Effector memory CD8-positive, alpha-beta T cell (primary cell): Measurements from ENCODE around the gene NR6A1.
"Not testable (repeated sequence)": the region's sequence is repeated elsewhere in the genome, so short reads cannot be mapped to it uniquely, and the experiment has no call there.

ENCODE experiments used
- ATAC-seq: fragments of 150-1000 bp; cut with Tn5 transposase; replicated peaks from 2 replicates; pipeline ENCODE4 v1.10.0; 2021; ENCODE audit warnings: mild to moderate bottlenecking, moderate library complexity
- DNase-seq, 3 experiments: peaks; one replicate each; pipeline ENCODE4 v3.0.0; 2021
- H3K27ac Mint-ChIP-seq, 2 donors: one replicate each; pipeline ENCODE4 v1.8.0; 2022; ENCODE audit warnings: mild to moderate bottlenecking in 2 of 2, mixed read lengths in 2 of 2, moderate library complexity in 2 of 2
- H3K27me3 Mint-ChIP-seq, 2 donors: one replicate each; pipeline ENCODE4 v1.8.0; 2022; ENCODE audit warnings: mixed read lengths in 2 of 2
- H3K36me3 Mint-ChIP-seq: one replicate; pipeline ENCODE4 v1.8.0; 2022; ENCODE audit warnings: mild to moderate bottlenecking, moderate library complexity, mixed read lengths; ENCODE audit not compliant: insufficient read depth
- H3K4me1 Mint-ChIP-seq, 2 donors: one replicate each; pipeline ENCODE4 v1.8.0; 2022; ENCODE audit warnings: low read depth in 2 of 2, mixed read lengths in 2 of 2
- H3K4me3 Mint-ChIP-seq, 2 donors: one replicate each; pipeline ENCODE4 v1.8.0; 2022; ENCODE audit warnings: mild to moderate bottlenecking in 2 of 2, mixed read lengths in 2 of 2, moderate library complexity in 2 of 2
- H3K9me3 Mint-ChIP-seq, 2 donors: one replicate each; pipeline ENCODE4 v1.8.0; 2022; ENCODE audit warnings: mixed read lengths in 2 of 2

NR6A1 gene

DNA sequence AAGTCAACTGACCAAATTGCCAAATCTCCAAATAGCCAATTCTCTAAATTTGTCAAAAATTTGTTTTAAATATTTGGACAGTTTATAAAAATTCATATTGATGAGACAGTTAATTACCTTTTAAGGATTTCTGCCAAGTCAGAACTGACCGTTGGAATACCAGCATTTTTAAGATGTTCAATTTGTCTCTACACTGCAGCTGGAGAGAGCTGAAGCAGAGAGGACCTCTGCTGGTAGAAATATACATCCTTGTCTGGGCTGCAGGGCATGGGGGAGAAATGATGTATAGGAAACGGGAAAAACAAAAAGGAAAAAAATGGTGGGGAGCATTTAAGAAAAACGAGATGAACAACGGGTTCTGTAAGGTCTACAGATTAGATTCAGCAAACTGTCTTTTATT is 16.8 kb downstream of the NR6A1 start:
- Mint-ChIP-seq H3K4me3 (no peak overlapping the region), H3K27ac (no peak overlapping the region), H3K36me3 (no peaks in the 10 kb centered on the region), H3K9me3 (no peaks in the 10 kb centered on the region), H3K27me3 (peaks cover 59 to 64% of the 10 kb centered on the region in 2 donors), H3K4me1 (no peaks in the 10 kb centered on the region)
- ATAC-seq (no peak), DNase-seq (no peak)

GRCh38 chr9:124752967-124753366 is 18.1 kb downstream of the NR6A1 start:
- no peak overlapping the region for H3K27ac Mint-ChIP-seq
- no peak overlapping the region for H3K4me3 Mint-ChIP-seq
- ATAC-seq (no peak), DNase-seq (no peak)
- H3K27me3 Mint-ChIP-seq = peaks cover 52 to 53% of the 10 kb centered on the region in 2 donors
- no peaks in the 10 kb centered on the region for H3K36me3 Mint-ChIP-seq
- no peaks in the 10 kb centered on the region for H3K4me1 Mint-ChIP-seq
- no peaks in the 10 kb centered on the region for H3K9me3 Mint-ChIP-seq

GRCh38 chr9:124749781-124750180 is 21.3 kb downstream of the NR6A1 start:
- Mint-ChIP-seq H3K27me3 (peaks cover 23 to 32% of the 10 kb centered on the region in 2 donors), H3K4me1 (no peaks in the 10 kb centered on the region)

DNA sequence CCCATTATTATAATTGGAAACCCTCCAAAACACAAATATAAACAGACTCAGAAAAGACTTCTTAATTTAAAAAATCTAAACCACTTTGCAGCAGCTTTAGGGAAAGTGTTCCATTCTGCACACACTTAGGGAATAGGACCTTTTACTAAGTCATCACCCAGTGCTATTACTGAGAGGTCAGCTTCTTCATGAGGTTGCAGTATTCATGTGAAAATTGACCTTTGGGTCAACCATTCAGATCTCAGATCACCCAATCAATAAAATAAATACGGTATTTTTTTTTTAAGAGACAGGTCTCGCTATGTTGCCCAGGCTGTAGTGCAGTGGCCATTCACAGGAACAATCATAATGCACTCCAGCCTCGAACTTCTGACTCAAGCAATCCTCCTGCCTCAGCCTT is 21.8 kb downstream of the NR6A1 start:
- no peaks in the 10 kb centered on the region for H3K9me3 Mint-ChIP-seq
- H3K36me3 Mint-ChIP-seq = no peaks in the 10 kb centered on the region
- no peak for ATAC-seq
- no peak for DNase-seq
- H3K4me3 Mint-ChIP-seq = no peak overlapping the region
- H3K27me3 Mint-ChIP-seq = peaks cover 18 to 27% of the 10 kb centered on the region in 2 donors
- no peaks in the 10 kb centered on the region for H3K4me1 Mint-ChIP-seq
- H3K27ac Mint-ChIP-seq = no peak overlapping the region

More at GRCh38 chr9:124749781-124750180, 21.3 kb downstream of the NR6A1 start:
- H3K27ac Mint-ChIP-seq = no peak overlapping the region
- DNase-seq (no peak), ATAC-seq (no peak)
- no peaks in the 10 kb centered on the region for H3K9me3 Mint-ChIP-seq
- H3K4me3 Mint-ChIP-seq = no peak overlapping the region
- H3K36me3 Mint-ChIP-seq = no peaks in the 10 kb centered on the region

DNA sequence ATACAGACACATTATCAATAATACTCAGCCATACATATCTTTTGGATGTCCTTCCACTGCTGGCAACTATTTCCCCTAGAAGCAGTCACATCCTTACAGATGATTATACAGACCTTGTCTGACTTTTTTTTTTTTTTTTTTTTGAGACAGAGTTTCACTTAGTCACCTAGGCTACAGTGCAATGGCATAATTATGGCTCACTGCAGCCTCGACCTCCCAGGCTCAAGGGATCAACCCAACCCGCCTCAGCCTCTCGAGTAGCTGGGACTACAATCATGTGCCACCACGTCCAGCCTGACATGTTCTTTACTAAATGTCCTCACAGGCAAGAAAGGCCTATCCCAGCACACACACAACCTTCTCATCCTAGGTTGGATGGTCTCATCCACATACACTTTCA is 24.0 kb downstream of the NR6A1 start:
- H3K36me3 Mint-ChIP-seq = no peaks in the 10 kb centered on the region
- peaks cover 16 to 19% of the 10 kb centered on the region in 2 donors for H3K27me3 Mint-ChIP-seq
- no peak for ATAC-seq
- DNase-seq = no peak
- H3K4me1 Mint-ChIP-seq = no peaks in the 10 kb centered on the region
- H3K27ac Mint-ChIP-seq = no peak overlapping the region
- no peaks in the 10 kb centered on the region for H3K9me3 Mint-ChIP-seq
- H3K4me3 Mint-ChIP-seq = no peak overlapping the region

DNA sequence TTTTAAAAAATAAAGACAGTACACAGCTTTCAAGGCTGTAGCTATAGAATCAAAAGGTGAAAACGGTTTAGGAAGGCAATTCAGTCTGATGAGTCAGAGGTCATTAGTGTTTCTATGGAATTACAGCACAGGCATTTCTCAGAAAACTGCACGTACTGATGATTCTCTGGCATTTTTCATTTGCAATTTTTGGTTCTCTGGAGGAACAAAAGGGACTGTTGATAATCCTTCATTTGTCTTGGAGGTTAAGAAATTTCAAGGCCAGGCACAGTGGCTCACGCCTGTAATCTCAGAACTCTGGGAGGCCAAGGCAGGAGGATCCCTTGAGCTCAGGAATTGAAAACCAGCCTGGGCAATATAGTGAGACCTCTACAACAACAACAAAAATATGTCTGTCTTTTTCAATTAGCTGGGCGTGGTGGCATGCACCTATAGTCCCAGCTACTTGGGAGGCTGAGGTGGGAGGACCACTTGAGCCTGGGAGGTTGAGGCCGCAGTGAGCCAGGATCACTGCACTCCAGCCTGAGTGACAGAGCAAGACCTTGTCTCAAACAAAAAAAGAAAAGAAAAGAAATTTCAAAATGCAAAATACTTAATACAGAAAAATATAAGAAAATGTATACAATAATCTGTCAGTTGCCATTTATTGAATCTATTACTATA is 27.3 kb downstream of the NR6A1 start:
- DNase-seq (no peak), ATAC-seq (no peak)
- Mint-ChIP-seq H3K4me3 (no peak overlapping the region), H3K27me3 (peaks cover 0 to 22% of the 10 kb centered on the region in 2 donors), H3K27ac (no peak overlapping the region), H3K36me3 (no peaks in the 10 kb centered on the region), H3K4me1 (no peaks in the 10 kb centered on the region), H3K9me3 (no peaks in the 10 kb centered on the region)

GRCh38 chr9:124742940-124743339 is 28.2 kb downstream of the NR6A1 start:
- no peak for DNase-seq
- Mint-ChIP-seq H3K4me1 (no peaks in the 10 kb centered on the region), H3K36me3 (no peaks in the 10 kb centered on the region), H3K9me3 (no peaks in the 10 kb centered on the region), H3K4me3 (no peak overlapping the region), H3K27me3 (peaks cover 0 to 21% of the 10 kb centered on the region in 2 donors), H3K27ac (no peak overlapping the region)
- ATAC-seq = no peak

GRCh38 chr9:124741662-124742061 is 29.4 kb downstream of the NR6A1 start:
- Mint-ChIP-seq H3K36me3 (no peaks in the 10 kb centered on the region), H3K9me3 (no peaks in the 10 kb centered on the region), H3K4me1 (no peaks in the 10 kb centered on the region), H3K27ac (no peak overlapping the region), H3K4me3 (no peak overlapping the region), H3K27me3 (peaks cover 0 to 10% of the 10 kb centered on the region in 2 donors)
- ATAC-seq = no peak
- DNase-seq = no peak

DNA sequence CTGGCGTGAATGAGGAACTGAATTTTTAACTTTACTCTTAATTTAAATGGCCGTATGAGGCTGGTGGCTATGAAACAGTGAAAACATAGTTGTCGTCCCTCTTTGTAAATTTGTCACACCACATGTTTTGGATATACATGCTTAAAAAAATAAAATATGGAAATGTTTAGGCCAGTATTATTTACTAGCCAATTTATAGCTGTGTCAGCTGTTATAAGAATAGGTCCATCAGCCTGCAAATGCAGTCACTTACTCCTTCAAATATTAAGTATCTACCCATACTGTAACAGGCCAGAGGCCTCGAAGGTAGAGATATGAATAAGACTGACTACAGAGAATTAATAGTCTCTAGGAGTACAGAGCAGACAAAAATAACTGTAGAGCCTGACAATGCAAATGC is 30.0 kb downstream of the NR6A1 start:
- Mint-ChIP-seq H3K4me3 (no peak overlapping the region), H3K36me3 (no peaks in the 10 kb centered on the region), H3K9me3 (no peaks in the 10 kb centered on the region), H3K27ac (no peak overlapping the region), H3K27me3 (peaks cover 0 to 10% of the 10 kb centered on the region in 2 donors), H3K4me1 (no peaks in the 10 kb centered on the region)
- DNase-seq (no peak), ATAC-seq (no peak)

DNA sequence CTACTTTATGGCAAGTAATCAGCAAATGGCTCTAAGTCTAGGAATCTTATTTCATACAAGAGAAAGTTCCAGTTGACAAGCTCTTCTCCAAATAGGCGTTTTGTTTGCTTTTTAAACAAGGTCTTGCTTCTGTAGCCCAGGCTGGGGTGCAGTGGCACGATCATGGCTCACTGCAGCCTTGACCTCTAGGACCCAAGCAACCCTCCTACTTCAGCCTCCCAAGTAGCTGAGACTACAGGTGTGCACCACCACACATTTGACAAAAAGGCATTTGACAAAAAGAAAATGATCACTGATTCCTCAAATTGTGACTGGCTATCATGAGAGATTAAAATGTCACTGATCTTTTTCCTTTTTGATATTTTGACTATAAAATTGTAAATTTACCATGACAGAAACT is 31.8 kb downstream of the NR6A1 start:
- DNase-seq = no peak
- Mint-ChIP-seq H3K9me3 (no peaks in the 10 kb centered on the region), H3K27me3 (peaks cover 0 to 12% of the 10 kb centered on the region in 2 donors), H3K27ac (no peak overlapping the region), H3K4me1 (no peaks in the 10 kb centered on the region), H3K4me3 (no peak overlapping the region), H3K36me3 (no peaks in the 10 kb centered on the region)
- ATAC-seq = no peak

- not testable (repeated sequence) for H3K36me3 Mint-ChIP-seq, DNase-seq, H3K27ac Mint-ChIP-seq, H3K4me3 Mint-ChIP-seq, H3K4me1 Mint-ChIP-seq, H3K9me3 Mint-ChIP-seq, ATAC-seq
- peaks cover 7 to 18% of the 10 kb centered on the region in 2 donors for H3K27me3 Mint-ChIP-seq
Measured at GRCh38 chr9:124738075-124738474, 33.0 kb downstream of the NR6A1 start.

DNA sequence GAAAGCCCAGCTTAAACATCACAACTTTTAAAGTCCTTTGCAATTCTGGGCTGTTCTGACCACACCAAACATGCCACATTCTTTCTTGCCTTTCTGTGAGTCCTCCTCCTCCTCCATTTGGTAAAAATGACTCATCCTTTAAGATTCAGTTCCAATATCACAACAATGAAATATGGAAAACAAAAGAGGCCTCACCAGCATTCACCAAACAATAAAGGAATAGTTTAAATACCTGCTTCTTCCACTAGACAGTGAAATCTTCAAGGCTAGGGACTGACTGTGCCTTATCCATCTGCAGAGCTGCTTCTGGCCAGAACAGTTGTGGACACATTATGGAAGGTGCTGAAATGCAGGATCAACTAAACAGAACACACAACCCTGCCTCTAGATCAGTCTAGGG is 36.0 kb downstream of the NR6A1 start:
- Mint-ChIP-seq H3K4me3 (no peak overlapping the region), H3K27ac (no peak overlapping the region), H3K9me3 (no peaks in the 10 kb centered on the region), H3K27me3 (peaks cover 8 to 19% of the 10 kb centered on the region in 2 donors), H3K36me3 (no peaks in the 10 kb centered on the region), H3K4me1 (no peaks in the 10 kb centered on the region)
- no peak for DNase-seq
- no peak for ATAC-seq

- H3K27ac Mint-ChIP-seq, ATAC-seq: not testable (repeated sequence)
- H3K27me3 Mint-ChIP-seq = peaks cover 8 to 19% of the 10 kb centered on the region in 2 donors
Measured at GRCh38 chr9:124734741-124735083, 36.4 kb downstream of the NR6A1 start.

GRCh38 chr9:124733964-124734740 is 37.0 kb downstream of the NR6A1 start:
- ATAC-seq (no peak), DNase-seq (no peak)
- no peaks in the 10 kb centered on the region for H3K9me3 Mint-ChIP-seq
- H3K4me1 Mint-ChIP-seq = no peaks in the 10 kb centered on the region
- no peak overlapping the region for H3K27ac Mint-ChIP-seq
- H3K36me3 Mint-ChIP-seq = no peaks in the 10 kb centered on the region
- peaks cover 8 to 19% of the 10 kb centered on the region in 2 donors for H3K27me3 Mint-ChIP-seq
- no peak overlapping the region for H3K4me3 Mint-ChIP-seq

More at GRCh38 chr9:124734741-124735083, 36.4 kb downstream of the NR6A1 start:
- DNase-seq, H3K4me1 Mint-ChIP-seq, H3K9me3 Mint-ChIP-seq, H3K4me3 Mint-ChIP-seq, H3K36me3 Mint-ChIP-seq: not testable (repeated sequence)
